ENCODE data around the gene EIF5. TPM values are rescaled to one million over a fixed set of nuclear protein-coding genes. Genes with fewer than 3 reads are reported as not detected.

The EIF5 gene
- total and polyA plus RNA-seq, 2 experiments from 2014 or later, result 194 to 634 TPM

- Histone ChIP-seq H3K79me2 (replicated peaks; ENCODE audit: insufficient read depth) (no peaks in the 10 kb centered on the region), H3K4me2 (no peak overlapping the region), H2AFZ (no peak overlapping the region), H4K20me1 (replicated peaks; ENCODE audit: insufficient read depth) (peaks cover 21% of the 10 kb centered on the region), H3K27ac (ENCODE audit: low read depth) (no peak overlapping the region), H3K36me3 (ENCODE audit: insufficient read depth) (peaks cover 11% of the 10 kb centered on the region), H3K9me2 (ENCODE audit: insufficient read depth) (no peaks in the 10 kb centered on the region), H3K4me1 (ENCODE audit: insufficient read depth) (peaks cover 28% of the 10 kb centered on the region), H3F3A (replicated peaks; ENCODE audit: low read depth) (peaks cover 34% of the 10 kb centered on the region), H3K4me3 (no peak overlapping the region), H3K27me3 (ENCODE audit: insufficient read depth) (no peaks in the 10 kb centered on the region)
- TF ChIP-seq EZH2 (IDR thresholded peaks at IDR 0.05; ENCODE audit: low read depth, unreplicated experiment) (no peak), CREB1 (CRISPR knock-in tag; IDR thresholded peaks at IDR 0.05; ENCODE audit: low read depth) (no peak)
- Mint-ChIP-seq H3K27me3 (ENCODE audit: insufficient read depth, low read depth, poor library complexity) (peaks cover 12% of the 10 kb centered on the region), H3K27ac (no peak overlapping the region), H3K4me1 (peaks cover 20% of the 10 kb centered on the region), H3K36me3 (ENCODE audit: low read depth) (peaks cover 24% of the 10 kb centered on the region), H3K4me3 (no peak overlapping the region), H3K9me3 (no peaks in the 10 kb centered on the region)
- ATAC-seq (no peak), DNase-seq (ENCODE audit: low spot score) (no peak)
These were observed 14.1 kb downstream of the EIF5 start for GRCh38 chr14:103348154-103348553.

- peaks cover 6% of the 10 kb centered on the region for H3K36me3 Mint-ChIP-seq (ENCODE audit: low read depth)
- peaks cover 10% of the 10 kb centered on the region; the same call in 1 of the 2 replicates for H4K20me1 ChIP-seq (replicated peaks; ENCODE audit: insufficient read depth)
These were observed 15.9 kb downstream of the EIF5 start for GRCh38 chr14:103349982-103350381.

GRCh38 chr14:103353362-103353761, 19.3 kb downstream of the EIF5 start:
- ATAC-seq (no peak), DNase-seq (ENCODE audit: low spot score) (no peak)
- H4K20me1 ChIP-seq (replicated peaks; ENCODE audit: insufficient read depth), result no peaks in the 10 kb centered on the region
- H3K27ac ChIP-seq (ENCODE audit: low read depth), result no peak overlapping the region
- H3K27me3 ChIP-seq (ENCODE audit: insufficient read depth), result no peaks in the 10 kb centered on the region
- 0 out of 2 replicates have a peak, but pooled peaks cover 3% of the 10 kb centered on the region for H3K9me2 ChIP-seq (ENCODE audit: insufficient read depth)
- Mint-ChIP-seq H3K36me3 (ENCODE audit: low read depth) (no peaks in the 10 kb centered on the region; the same call in 2 of the 3 replicates), H3K9me3 (no peaks in the 10 kb centered on the region), H3K4me1 (peaks cover 17% of the 10 kb centered on the region), H3K27ac (no peak overlapping the region), H3K4me3 (no peak overlapping the region), H3K27me3 (ENCODE audit: insufficient read depth, low read depth, poor library complexity) (peaks cover 3% of the 10 kb centered on the region)
- no peak overlapping the region for H3K4me2 ChIP-seq
- no peak overlapping the region for H3K4me3 ChIP-seq
- no peak overlapping the region for H2AFZ ChIP-seq
- H3K79me2 ChIP-seq (replicated peaks; ENCODE audit: insufficient read depth), result no peaks in the 10 kb centered on the region
- H3K36me3 ChIP-seq (ENCODE audit: insufficient read depth), result no peaks in the 10 kb centered on the region
- peaks cover 16% of the 10 kb centered on the region for H3K4me1 ChIP-seq (ENCODE audit: insufficient read depth)
- H3F3A ChIP-seq (replicated peaks; ENCODE audit: low read depth), result 0 out of 2 replicates have a peak, but pooled peaks cover 8% of the 10 kb centered on the region
- TF ChIP-seq STAT1 (IDR thresholded peaks at IDR 0.05; ENCODE audit: unreplicated experiment) (no peak), EZH2 (IDR thresholded peaks at IDR 0.05; ENCODE audit: low read depth, unreplicated experiment) (no peak), CTCF (conservative IDR thresholded peaks at IDR 0.05; ENCODE audit: low read depth in 2 of 2) (no peak), ZNF114 (CRISPR knock-in tag; IDR thresholded peaks at IDR 0.05) (no peak), CREB1 (CRISPR knock-in tag; IDR thresholded peaks at IDR 0.05; ENCODE audit: low read depth) (no peak), ETS1 (IDR thresholded peaks at IDR 0.05) (no peak), ZNF331 (CRISPR knock-in tag; IDR thresholded peaks at IDR 0.05; ENCODE audit: low read depth) (no peak)

More at GRCh38 chr14:103349982-103350381, 15.9 kb downstream of the EIF5 start:
- H3K79me2 ChIP-seq (replicated peaks; ENCODE audit: insufficient read depth), result no peaks in the 10 kb centered on the region
- Mint-ChIP-seq H3K4me3 (no peak overlapping the region), H3K4me1 (peaks cover 17% of the 10 kb centered on the region), H3K9me3 (no peaks in the 10 kb centered on the region), H3K27ac (no peak overlapping the region), H3K27me3 (ENCODE audit: insufficient read depth, low read depth, poor library complexity) (peaks cover 10% of the 10 kb centered on the region)
- H3K9me2 ChIP-seq (ENCODE audit: insufficient read depth), result no peaks in the 10 kb centered on the region
- H3K27ac ChIP-seq (ENCODE audit: low read depth), result no peak overlapping the region
- H3F3A ChIP-seq (replicated peaks; ENCODE audit: low read depth), result peaks cover 20% of the 10 kb centered on the region
- H3K27me3 ChIP-seq (ENCODE audit: insufficient read depth), result no peaks in the 10 kb centered on the region
- ATAC-seq, result no peak
- no peak overlapping the region for H2AFZ ChIP-seq
- DNase-seq (ENCODE audit: low spot score), result no peak
- H3K36me3 ChIP-seq (ENCODE audit: insufficient read depth), result no peaks in the 10 kb centered on the region
- H3K4me3 ChIP-seq, result no peak overlapping the region
- H3K4me1 ChIP-seq (ENCODE audit: insufficient read depth), result peaks cover 32% of the 10 kb centered on the region
- TF ChIP-seq CREB1 (CRISPR knock-in tag; IDR thresholded peaks at IDR 0.05; ENCODE audit: low read depth) (no peak), NANOG (IDR thresholded peaks at IDR 0.05; ENCODE audit: borderline replicate concordance) (no peak), STAT1 (IDR thresholded peaks at IDR 0.05; ENCODE audit: unreplicated experiment) (no peak)
- no peak overlapping the region for H3K4me2 ChIP-seq
